Left ventricle myocardium inferior (tissue), 1 donor: ENCODE results near the gene PRF1. TPM values are rescaled to one million over a fixed set of nuclear protein-coding genes. Genes with fewer than 3 reads are reported as not detected.
A peak's percentile ranks its signal among the peaks of the same experiment; 100 is the strongest.

Source experiments
- DNase-seq: peaks from one replicate; pipeline ENCODE4 v3.0.0-alpha.2; 2020
- H3K27ac ChIP-seq: fragments of 200-600 bp; replicated peaks from 2 replicates; pipeline ENCODE4 v1.8.0; 2021
- H3K27me3 ChIP-seq: fragments of 200-600 bp; 2 replicates; pipeline ENCODE4 v1.8.0; 2021; ENCODE audit warnings: low read depth
- H3K36me3 ChIP-seq: fragments of 200-600 bp; 2 replicates; pipeline ENCODE4 v1.8.0; 2021
- H3K4me1 ChIP-seq: fragments of 200-600 bp; 2 replicates; pipeline ENCODE4 v1.8.0; 2021
- H3K4me3 ChIP-seq: fragments of 200-600 bp; 2 replicates; pipeline ENCODE4 v1.8.0; 2021; ENCODE audit warnings: mild to moderate bottlenecking, moderate library complexity
- H3K9me3 ChIP-seq: fragments of 200-600 bp; replicated peaks from 2 replicates; pipeline ENCODE4 v1.8.0; 2021
- CTCF ChIP-seq: fragments of 200-600 bp; IDR thresholded peaks from 2 replicates; pipeline ENCODE4 v1.8.0; 2021; ENCODE audit warnings: antibody characterized with exemption, mild to moderate bottlenecking, borderline replicate concordance
- intact Hi-C: fragments of 100-400 bp; cut with micrococcal nuclease; formaldehyde crosslinking; loops from one replicate; pipeline ENCODE4 v1.11.0; 2022
- total RNA-seq: library from RNA; stranded (reverse); fragmentation: NEBNext Ultra II Directional; extraction: Animal tissue kit (Norgen Biotek cat#: 25700); gene quantifications from one replicate; pipeline ENCODE4 v1.2.1, GENCODE V29; 2021
- donor health status: DM: no; HTN: yes; CAD: no; lungs with severe emphysema.

Gene PRF1
- total RNA-seq, 1 donor from 2014 or later = 2.6 TPM

GRCh38 chr10:70568781-70569495 is 33.6 kb downstream of the PRF1 start:
- Histone ChIP-seq H3K4me3 (no peak overlapping the region), H3K27me3 (no peaks in the 10 kb centered on the region), H3K4me1 (peaks cover 20% of the 10 kb centered on the region), H3K36me3 (peaks cover 13% of the 10 kb centered on the region), H3K27ac (no peak overlapping the region), H3K9me3 (no peaks in the 10 kb centered on the region)
- DNase-seq = no peak
- TF ChIP-seq CTCF = no peak
- intact Hi-C loops = no loop called here

- intact Hi-C loops = no loop called here
Measured at GRCh38 chr10:70568113-70568512, 34.4 kb downstream of the PRF1 start.

GRCh38 chr10:70567603-70568002 is 34.9 kb downstream of the PRF1 start:
- Histone ChIP-seq H3K4me3 (no peak overlapping the region), H3K9me3 (no peaks in the 10 kb centered on the region), H3K36me3 (peaks cover 13% of the 10 kb centered on the region), H3K27ac (no peak overlapping the region), H3K27me3 (no peaks in the 10 kb centered on the region), H3K4me1 (peaks cover 31% of the 10 kb centered on the region)
- DNase-seq = no peak
- intact Hi-C loops = no loop called here
- TF ChIP-seq CTCF = no peak

More at GRCh38 chr10:70568113-70568512, 34.4 kb downstream of the PRF1 start:
- Histone ChIP-seq H3K4me3 (no peak overlapping the region), H3K27ac (no peak overlapping the region), H3K4me1 (peaks cover 28% of the 10 kb centered on the region), H3K36me3 (peaks cover 13% of the 10 kb centered on the region), H3K9me3 (no peaks in the 10 kb centered on the region), H3K27me3 (no peaks in the 10 kb centered on the region)
- no peak for DNase-seq
- no peak for TF ChIP-seq CTCF

- Histone ChIP-seq H3K36me3 (peaks cover 13% of the 10 kb centered on the region), H3K27ac (no peak overlapping the region), H3K9me3 (no peaks in the 10 kb centered on the region), H3K4me3 (no peak overlapping the region), H3K4me1 (peaks cover 40% of the 10 kb centered on the region), H3K27me3 (no peaks in the 10 kb centered on the region)
- intact Hi-C loops = no loop called here
- TF ChIP-seq CTCF = no peak
- no peak for DNase-seq
Measured at GRCh38 chr10:70566515-70567290, 35.8 kb downstream of the PRF1 start.

GRCh38 chr10:70565556-70566514 is 36.7 kb downstream of the PRF1 start:
- no peaks in the 10 kb centered on the region for H3K27me3 ChIP-seq
- no peaks in the 10 kb centered on the region for H3K9me3 ChIP-seq
- peak overlapping the region; percentile 5 for H3K27ac ChIP-seq
- H3K4me1 ChIP-seq = peaks cover 49% of the 10 kb centered on the region
- intact Hi-C loops = no loop called here
- no peak for DNase-seq
- H3K4me3 ChIP-seq = no peak overlapping the region
- no peak for TF ChIP-seq CTCF
- peaks cover 13% of the 10 kb centered on the region for H3K36me3 ChIP-seq
